ENCODE data around the gene SNX24.

GRCh38 chr5:122839731-122840130, 5.7 kb upstream of the SNX24 start:
- TF ChIP-seq CTCF (IDR thresholded peaks at IDR 0.05; ENCODE audit: low read depth, low read length, missing input control) (no peak), YY1 (IDR thresholded peaks at IDR 0.05) (no peak), ATF3 (IDR thresholded peaks at IDR 0.05) (no peak), EGR1 (IDR thresholded peaks at IDR 0.05; ENCODE audit: low read depth in 2 of 2) (no peak), HNF4G (IDR thresholded peaks at IDR 0.05) (no peak), TAF1 (conservative IDR thresholded peaks at IDR 0.05) (no peak)
